H1 (cell line): ENCODE measurements around the gene GYPE. TPM values are rescaled to one million over a fixed set of nuclear protein-coding genes. Genes with fewer than 3 reads are reported as not detected.
"Not testable (repeated sequence)": the region's sequence is repeated elsewhere in the genome, so short reads cannot be mapped to it uniquely, and the experiment has no call there.

Source experiments
- CTCF ChIA-PET: fragments of 300-600 bp; sonication (Branson Sonifier 250); formaldehyde crosslinking; loops from one replicate; lab custom pipeline; 2021; ENCODE audit not compliant: partially characterized antibody; lab: Charles Lee
- POLR2A ChIA-PET: fragments of 300-600 bp; sonication (Branson Sonifier 250); formaldehyde crosslinking; loops from one replicate; lab custom pipeline; 2021; ENCODE audit warnings: inconsistent platforms; ENCODE audit not compliant: partially characterized antibody; lab: Charles Lee
- DNase-seq, 2 experiments: peaks; one replicate each; pipeline versions ENCODE4 v3.0.0 to v3.0.0-alpha.2; 2010 to 2022; ENCODE audit warnings: low spot score in 2 of 2, low read depth in 1 of 2, mixed read lengths in 1 of 2
- FAIRE-seq: peaks from 2 replicates; lab custom pipeline; 2011; peaks lifted over from hg19 to GRCh38; lab: Jason Lieb, UNC
- H2AFZ ChIP-seq: 2 replicates; pipeline ENCODE4 v1.8.1; 2012; ENCODE audit warnings: low read length, inconsistent platforms
- H2AK5ac ChIP-seq: 2 replicates; pipeline ENCODE4 v1.6.1; 2013; ENCODE audit warnings: low read depth, low read length
- H2BK120ac ChIP-seq: replicated peaks from 2 replicates; pipeline ENCODE3; 2013; ENCODE audit warnings: low read depth, low read length, inconsistent platforms
- H2BK12ac ChIP-seq: 2 replicates; pipeline ENCODE4 v1.6.1; 2013; ENCODE audit warnings: low read depth, low read length
- H2BK15ac ChIP-seq: 2 replicates; pipeline ENCODE4 v1.6.1; 2013; ENCODE audit warnings: low read length
- H2BK20ac ChIP-seq: 2 replicates; pipeline ENCODE4 v1.6.1; 2013; ENCODE audit warnings: low read length
- H2BK5ac ChIP-seq: 2 replicates; pipeline ENCODE4 v1.6.1; 2013; ENCODE audit warnings: low read depth, low read length
- H3K14ac ChIP-seq: 2 replicates; pipeline ENCODE4 v1.6.1; 2013; ENCODE audit warnings: inconsistent platforms; ENCODE audit not compliant: insufficient read length
- H3K18ac ChIP-seq: 2 replicates; pipeline ENCODE4 v1.6.1; 2013; ENCODE audit warnings: low read length; ENCODE audit errors: extremely low read depth
- H3K23ac ChIP-seq: 2 replicates; pipeline ENCODE4 v1.6.1; 2013; ENCODE audit warnings: inconsistent platforms; ENCODE audit not compliant: insufficient read length
- H3K23me2 ChIP-seq: 2 replicates; pipeline ENCODE4 v1.6.1; 2013; ENCODE audit warnings: low read depth, low read length
- H3K27ac ChIP-seq: 2 replicates; pipeline ENCODE4 v1.6.1; 2011; ENCODE audit warnings: low read depth, low read length, inconsistent platforms
- H3K27me3 ChIP-seq, 4 experiments: replicated peaks in 1 of 4; 1 replicate in 1 of 4; 2 replicates in 3 of 4; pipeline versions ENCODE4 v1.6.1 to v1.8.1; 2011 to 2013; ENCODE audit warnings: low read length in 3 of 4, mild to moderate bottlenecking in 3 of 4, inconsistent platforms in 2 of 4, mixed read lengths in 2 of 4, moderate library complexity in 1 of 4; ENCODE audit not compliant: control insufficient read depth in 3 of 4, insufficient read depth in 3 of 4; ENCODE audit errors: extremely low read depth in 1 of 4
- H3K36me3 ChIP-seq, 4 experiments: 2 replicates each; pipeline versions ENCODE4 v1.6.1 to v1.8.1; 2011 to 2013; ENCODE audit warnings: mild to moderate bottlenecking in 4 of 4, low read length in 3 of 4, moderate library complexity in 2 of 4, control low read depth in 1 of 4, inconsistent platforms in 1 of 4; ENCODE audit not compliant: insufficient read depth in 4 of 4, control insufficient read depth in 2 of 4
- H3K4ac ChIP-seq: replicated peaks from 2 replicates; pipeline ENCODE3; 2013; ENCODE audit warnings: low read length, low read depth, mixed read lengths, inconsistent platforms; ENCODE audit not compliant: insufficient read length
- H3K4me1 ChIP-seq, 4 experiments: replicated peaks in 1 of 4; 1 replicate in 1 of 4; 2 replicates in 3 of 4; pipeline versions ENCODE4 v1.6.1 to v1.8.1; 2011 to 2013; ENCODE audit warnings: low read length in 3 of 4, inconsistent platforms in 2 of 4, mixed read lengths in 1 of 4; ENCODE audit not compliant: insufficient read depth in 4 of 4, control insufficient read depth in 3 of 4
- H3K4me2 ChIP-seq, 2 experiments: 2 replicates each; pipeline versions ENCODE4 v1.6.1 to v1.8.1; 2011 to 2013; ENCODE audit warnings: low read depth in 2 of 2, low read length in 2 of 2, control low read depth in 1 of 2, inconsistent platforms in 1 of 2, mild to moderate bottlenecking in 1 of 2; ENCODE audit not compliant: insufficient read depth in 1 of 2
- H3K4me3 ChIP-seq, 4 experiments: fragments of 200-600, 300-600 bp in 1 of 4; sonication (generic), shearing (Covaris generic), sonication (Bioruptor Twin) in 1 of 4; 2 replicates each; pipeline versions ENCODE4 v1.5.1 to v1.8.1; 2011 to 2016; ENCODE audit warnings: low read length in 4 of 4, low read depth in 3 of 4, control low read depth in 2 of 4, inconsistent platforms in 2 of 4, mild to moderate bottlenecking in 2 of 4, mixed read lengths in 1 of 4, moderate library complexity in 1 of 4; ENCODE audit not compliant: insufficient read depth in 2 of 4; ENCODE audit errors: extremely low read depth in 1 of 4
- H3K56ac ChIP-seq: replicated peaks from 2 replicates; pipeline ENCODE3; 2013; ENCODE audit warnings: low read depth, mild to moderate bottlenecking, mixed read lengths, low read length, inconsistent platforms; ENCODE audit not compliant: insufficient read length
- H3K79me1 ChIP-seq: 2 replicates; pipeline ENCODE4 v1.6.1; 2013; ENCODE audit warnings: low read depth, low read length, control low read depth
- H3K79me2 ChIP-seq, 2 experiments: 2 replicates each; pipeline versions ENCODE4 v1.6.1 to v1.8.1; 2012 to 2013; ENCODE audit warnings: low read length in 2 of 2, mild to moderate bottlenecking in 2 of 2, inconsistent platforms in 1 of 2; ENCODE audit not compliant: insufficient read depth in 2 of 2, control insufficient read depth in 1 of 2
- H3K9ac ChIP-seq, 4 experiments: replicated peaks in 1 of 4; 1 replicate in 1 of 4; 2 replicates in 3 of 4; pipeline versions ENCODE4 v1.6.1 to v1.8.1; 2011 to 2013; ENCODE audit warnings: low read depth in 3 of 4, low read length in 3 of 4, control low read depth in 2 of 4, mild to moderate bottlenecking in 2 of 4, moderate library complexity in 2 of 4, inconsistent platforms in 1 of 4; ENCODE audit errors: extremely low read depth in 1 of 4
- H3K9me3 ChIP-seq, 2 experiments: 2 replicates each; pipeline versions ENCODE4 v1.6.1 to v1.8.1; 2012 to 2013; ENCODE audit warnings: mild to moderate bottlenecking in 2 of 2, moderate library complexity in 2 of 2, control low read depth in 1 of 2, inconsistent platforms in 1 of 2, low read depth in 1 of 2, low read length in 1 of 2, mixed read lengths in 1 of 2; ENCODE audit not compliant: insufficient read depth in 2 of 2
- H4K20me1 ChIP-seq, 2 experiments: replicated peaks in 1 of 2; 2 replicates each; pipeline versions ENCODE3 to v1.8.1; 2011 to 2013; ENCODE audit warnings: inconsistent platforms in 2 of 2, low read length in 2 of 2, mild to moderate bottlenecking in 1 of 2; ENCODE audit not compliant: insufficient read depth in 2 of 2, control insufficient read depth in 1 of 2
- H4K5ac ChIP-seq: 2 replicates; pipeline ENCODE4 v1.6.1; 2013; ENCODE audit warnings: low read length, low read depth, mixed read lengths, inconsistent platforms; ENCODE audit not compliant: insufficient read length
- H4K8ac ChIP-seq: 2 replicates; pipeline ENCODE4 v1.8.0; 2013; ENCODE audit warnings: mild to moderate bottlenecking, moderate library complexity, low read length, inconsistent platforms; ENCODE audit not compliant: insufficient read depth; ENCODE audit errors: extremely low read depth
- H4K91ac ChIP-seq: replicated peaks from 2 replicates; pipeline ENCODE3; 2013; ENCODE audit warnings: low read length, mixed read lengths, inconsistent platforms; ENCODE audit not compliant: insufficient read length
- WGBS, 2 experiments: shearing (Covaris generic) in 1 of 2; methylation state at CpG; one replicate each; pipeline versions ENCODE4 v1.1.6 to v1.1.7; 2013 to 2015; ENCODE audit warnings: low lambda C conversion rate in 2 of 2, mixed read lengths in 2 of 2, inconsistent platforms in 1 of 2, low coverage in 1 of 2, missing lambda C conversion rate in 1 of 2; ENCODE audit not compliant: insufficient replicate concordance in 2 of 2, insufficient coverage in 1 of 2, insufficient read length in 1 of 2; ENCODE audit errors: extremely low coverage in 1 of 2, missing lambda C conversion rate in 1 of 2; 5-methylcytosine and 5-hydroxymethylcytosine counted together
- polyA plus RNA-seq, 7 experiments: library from polyadenylated mRNA; depleted of rRNA in 3 of 7; stranded (reverse) in 5 of 7; unstranded in 2 of 7; fragments of >200 nt in 5 of 7; fragments of 200-250 nt in 2 of 7; gene quantifications; 1 replicate in 5 of 7; 2 replicates in 1 of 7; 4 replicates in 1 of 7; pipeline versions ENCODE4 v1.2.1 to v1.2.3, GENCODE V29; 2011 to 2013; ENCODE audit warnings: missing spikeins in 2 of 7, mixed read lengths in 2 of 7
- total RNA-seq: library from RNA; stranded (reverse); fragmentation: NEBNext Ultra II Directional; extraction: Animal tissue kit (Norgen Biotek cat#: 25700); gene quantifications from 2 replicates; pipeline ENCODE4 v1.2.1, GENCODE V29; 2021

GYPE gene
- total and polyA plus RNA-seq, 2 of the 8 experiments (the other 6 are each of a cell fraction or from before 2014, with no cell fraction given): not detected

DNA sequence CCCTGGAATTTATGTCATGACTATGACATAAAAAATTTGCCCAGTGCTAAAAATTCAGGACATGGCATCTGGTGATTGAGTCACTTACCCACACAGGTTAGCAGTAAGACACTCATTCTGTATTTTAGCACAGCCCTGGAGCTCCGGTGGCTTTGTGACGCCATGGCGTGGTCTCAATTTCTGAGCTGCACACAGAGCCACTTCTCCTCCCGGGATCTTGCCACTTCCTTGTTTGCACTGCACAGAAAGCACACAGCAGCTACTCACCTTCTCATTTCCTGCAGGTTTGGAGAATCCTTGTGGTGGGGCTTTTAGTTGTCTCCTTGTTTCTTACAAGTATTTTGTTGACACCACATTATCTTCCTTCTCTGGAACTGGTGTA lies 76.1 kb downstream of the GYPE start:
- H2AFZ ChIP-seq, H3K27me3 ChIP-seq, H3K56ac ChIP-seq, H3K23ac ChIP-seq, H4K20me1 ChIP-seq, H2BK15ac ChIP-seq, H3K23me2 ChIP-seq, H3K4me2 ChIP-seq, H3K4me1 ChIP-seq, H4K8ac ChIP-seq, FAIRE-seq, H2BK12ac ChIP-seq, H3K79me1 ChIP-seq, POLR2A ChIA-PET, H2BK20ac ChIP-seq, H3K4ac ChIP-seq, H3K14ac ChIP-seq, H3K36me3 ChIP-seq, H3K27ac ChIP-seq, H4K91ac ChIP-seq, H3K4me3 ChIP-seq, H2BK5ac ChIP-seq, H2AK5ac ChIP-seq, H3K79me2 ChIP-seq, DNase-seq, H4K5ac ChIP-seq, H3K9ac ChIP-seq, H2BK120ac ChIP-seq, H3K18ac ChIP-seq: not testable (repeated sequence)
- CTCF ChIA-PET: interaction anchor here (0.8 kb wide), 1 partner anchor 55 kb away, joined by 3 read pairs; no protein-coding TSS in a partner anchor
- 98% methylated on average over 4 of the region's 4 CpGs; no CpG with 5 or more reads in 1 of the 2 experiments for WGBS, 2 experiments
- H3K9me3 ChIP-seq: peaks cover 5 to 12% of the 10 kb centered on the region in 2 experiments; a peak in 2 of 4 replicates

Other genes starting within 250 kb of the GYPE start
- 0.11 TPM in 1 of 2 replicates, not detected in the other for gene FREM3, start 204.9 kb downstream of the GYPE start, total RNA-seq
- gene FREM3, start 204.9 kb downstream of the GYPE start, polyA plus RNA-seq (2011; rRNA removed): 0.02 and 0.03 TPM in 2 replicates
- gene GYPB, start 113.8 kb upstream of the GYPE start, total RNA-seq: not detected in 2 replicates
- not detected in 2 replicates for gene GYPB, start 113.8 kb upstream of the GYPE start, polyA plus RNA-seq (2011; rRNA removed)
- gene GYPA, start 235.2 kb upstream of the GYPE start, total RNA-seq: not detected in 2 replicates
- not detected in 2 replicates for gene GYPA, start 235.2 kb upstream of the GYPE start, polyA plus RNA-seq (2011; rRNA removed)